Mucosa of descending colon (tissue), 3 donors: ENCODE data around the gene DARS2. TPM values are rescaled to one million over a fixed set of nuclear protein-coding genes. Genes with fewer than 3 reads are reported as not detected.

Experiments
- ATAC-seq: fragments of 200-7000 bp; cut with Tn5 transposase; one replicate; pipeline ENCODE4 v1.9.1; 2020; ENCODE audit warnings: mild to moderate bottlenecking, moderate library complexity
- DNase-seq, 3 donors: peaks; one replicate each; pipeline ENCODE4 v3.0.0-alpha.2; 2020
- H3K36me3 ChIP-seq: fragments of 200-600 bp; one replicate; pipeline ENCODE4 v1.8.0; 2021; ENCODE audit warnings: low read depth, mild to moderate bottlenecking
- H3K4me1 ChIP-seq: fragments of 200-600 bp; one replicate; pipeline ENCODE4 v1.8.0; 2021; ENCODE audit warnings: low read depth, mild to moderate bottlenecking
- H3K4me3 ChIP-seq: fragments of 200-600 bp; one replicate; pipeline ENCODE4 v1.8.0; 2021; ENCODE audit warnings: mild to moderate bottlenecking
- H3K9me3 ChIP-seq: fragments of 200-600 bp; one replicate; pipeline ENCODE4 v1.8.0; 2021; ENCODE audit warnings: mild to moderate bottlenecking
- CTCF ChIP-seq: fragments of 200-600 bp; IDR thresholded peaks from one replicate; pipeline ENCODE4 v1.8.0; 2022; ENCODE audit warnings: antibody characterized with exemption, mild to moderate bottlenecking
- intact Hi-C, 2 donors: fragments of 100-400 bp; cut with DNase I in 1 of 2; cut with micrococcal nuclease in 1 of 2; formaldehyde crosslinking; loops; one replicate each; pipeline versions ENCODE4 v1.11.0 to v1.11.1; 2022; cut with DNase I, micrococcal nuclease
- total RNA-seq, 3 donors: library from RNA; stranded (reverse); fragmentation: NEBNext Ultra II Directional in 2 of 3; extraction: Animal tissue kit (Norgen Biotek cat#: 25700) in 2 of 3; gene quantifications; one replicate each; pipeline versions ENCODE4 v1.2.1 to v1.2.4, GENCODE V29; 2021 to 2023
- donor health status: DM: no; HTN: no; CAD: no; lungs with moderate emphysema.
- donor health status: DM: no; HTN: no; CAD: no.
- donor health status: DM: no; HTN: yes; CAD: no.

DARS2 gene
- total RNA-seq, 3 donors from 2014 or later = 15.2 to 29.4 (median 21.6) TPM

- no peak for TF ChIP-seq CTCF
- DNase-seq (no peak), ATAC-seq (no peak)
- H3K36me3 ChIP-seq = no peaks in the 10 kb centered on the region
- H3K4me3 ChIP-seq = no peak overlapping the region
- intact Hi-C loops = no loop called here
- peaks cover 12% of the 10 kb centered on the region for H3K4me1 ChIP-seq
- no peaks in the 10 kb centered on the region for H3K9me3 ChIP-seq
Observed at GRCh38 chr1:173863224-173864161, 39.0 kb downstream of the DARS2 start.

GRCh38 chr1:173864179-173864867 lies 39.9 kb downstream of the DARS2 start:
- TF ChIP-seq CTCF = no peak
- peaks cover 12% of the 10 kb centered on the region for H3K4me1 ChIP-seq
- DNase-seq = no peak
- no peaks in the 10 kb centered on the region for H3K9me3 ChIP-seq
- ATAC-seq = no peak
- H3K4me3 ChIP-seq = no peak overlapping the region
- H3K36me3 ChIP-seq = no peaks in the 10 kb centered on the region
- intact Hi-C loops = no loop called here

GRCh38 chr1:173865468-173866164 lies 41.1 kb downstream of the DARS2 start:
- no peak overlapping the region for H3K4me3 ChIP-seq
- DNase-seq (no peak), ATAC-seq (no peak)
- TF ChIP-seq CTCF = no peak
- H3K9me3 ChIP-seq = no peaks in the 10 kb centered on the region
- intact Hi-C loops = no loop called here
- peaks cover 12% of the 10 kb centered on the region for H3K4me1 ChIP-seq
- H3K36me3 ChIP-seq = no peaks in the 10 kb centered on the region

GRCh38 chr1:173866413-173867115 lies 42.1 kb downstream of the DARS2 start:
- DNase-seq (no peak), ATAC-seq (no peak)
- peaks cover 12% of the 10 kb centered on the region for H3K4me1 ChIP-seq
- intact Hi-C loops = no loop called here
- no peaks in the 10 kb centered on the region for H3K9me3 ChIP-seq
- TF ChIP-seq CTCF = no peak
- no peaks in the 10 kb centered on the region for H3K36me3 ChIP-seq
- H3K4me3 ChIP-seq = peak overlapping the region; percentile 56

GRCh38 chr1:173867141-173867752 lies 42.8 kb downstream of the DARS2 start:
- H3K4me1 ChIP-seq = peaks cover 12% of the 10 kb centered on the region

More at GRCh38 chr1:173867141-173867752, 42.8 kb downstream of the DARS2 start:
- no peak for TF ChIP-seq CTCF
- H3K9me3 ChIP-seq = no peaks in the 10 kb centered on the region
- no peaks in the 10 kb centered on the region for H3K36me3 ChIP-seq
- DNase-seq (peak in 2 of 3 donors; percentile 49 to 53), ATAC-seq (peak; percentile 0)
- peak overlapping the region; percentile 56 for H3K4me3 ChIP-seq
- intact Hi-C loops = no loop called here
